CD4-positive, CD25-positive, alpha-beta regulatory T cell (primary cell): Measurements from ENCODE around the gene CPEB1. TPM values are rescaled to one million over a fixed set of nuclear protein-coding genes. Genes with fewer than 3 reads are reported as not detected.

Experiments
- ATAC-seq, 2 donors: fragments of 150-1000 bp; cut with Tn5 transposase; one replicate each; pipeline ENCODE4 v1.10.0; 2021; ENCODE audit warnings: low read depth in 2 of 2, moderate number of reproducible peaks in 2 of 2, moderate library complexity in 1 of 2
- DNase-seq, 3 donors: peaks; one replicate each; pipeline versions ENCODE4 v3.0.0 to v3.0.0-alpha.2; 2012 to 2022; ENCODE audit warnings: mixed read lengths in 1 of 3
- H3K27ac ChIP-seq: one replicate; pipeline ENCODE4 v1.7.0; 2013; ENCODE audit warnings: mild to moderate bottlenecking, low read length; ENCODE audit not compliant: insufficient read depth, poor library complexity, severe bottlenecking
- H3K27me3 ChIP-seq: one replicate; pipeline ENCODE4 v1.7.0; 2013; ENCODE audit warnings: low read length; ENCODE audit not compliant: control insufficient read depth, insufficient read depth
- H3K36me3 ChIP-seq: one replicate; pipeline ENCODE4 v1.7.0; 2013; ENCODE audit warnings: mild to moderate bottlenecking, low read length, moderate library complexity; ENCODE audit not compliant: control insufficient read depth, insufficient read depth
- H3K4me1 ChIP-seq: 2 replicates; pipeline ENCODE4 v1.7.0; 2013; ENCODE audit warnings: mild to moderate bottlenecking, low read length; ENCODE audit not compliant: insufficient read depth, control insufficient read depth, poor library complexity, severe bottlenecking
- H3K4me3 ChIP-seq: one replicate; pipeline ENCODE4 v1.7.0; 2013; ENCODE audit warnings: low read depth, mild to moderate bottlenecking, low read length, moderate library complexity
- H3K9me3 ChIP-seq, 2 experiments: 1 replicate in 1 of 2; 2 replicates in 1 of 2; pipeline ENCODE4 v1.7.0; 2013; ENCODE audit warnings: low read length in 2 of 2, mild to moderate bottlenecking in 1 of 2, moderate library complexity in 1 of 2; ENCODE audit not compliant: control insufficient read depth in 2 of 2
- H3K27ac Mint-ChIP-seq, 3 donors: one replicate each; pipeline ENCODE4 v1.8.0; 2020 to 2022; ENCODE audit warnings: mild to moderate bottlenecking in 3 of 3, mixed read lengths in 3 of 3, moderate library complexity in 2 of 3
- H3K27me3 Mint-ChIP-seq: one replicate; pipeline ENCODE4 v1.8.0; 2022; ENCODE audit warnings: mild to moderate bottlenecking, mixed read lengths
- H3K36me3 Mint-ChIP-seq: one replicate; pipeline ENCODE4 v1.8.0; 2020; ENCODE audit warnings: mixed read lengths
- H3K4me1 Mint-ChIP-seq, 4 donors: one replicate each; pipeline ENCODE4 v1.8.0; 2020 to 2022; ENCODE audit warnings: mixed read lengths in 4 of 4, mild to moderate bottlenecking in 1 of 4
- H3K4me3 Mint-ChIP-seq, 4 donors: one replicate each; pipeline ENCODE4 v1.8.0; 2020 to 2022; ENCODE audit warnings: mild to moderate bottlenecking in 4 of 4, mixed read lengths in 4 of 4, moderate library complexity in 3 of 4
- H3K9me3 Mint-ChIP-seq, 7 donors: one replicate each; pipeline ENCODE4 v1.8.0; 2020 to 2022; ENCODE audit warnings: mixed read lengths in 7 of 7, mild to moderate bottlenecking in 3 of 7, moderate library complexity in 2 of 7
- polyA plus RNA-seq, 4 donors: library from polyadenylated mRNA; unstranded; fragments of 300-500 nt; fragmentation: Illumina TruSeq; gene quantifications; one replicate each; pipeline ENCODE4 v1.2.3, GENCODE V29; 2021
- total RNA-seq: library from RNA; stranded (reverse); gene quantifications from one replicate; pipeline ENCODE4 v1.2.3, GENCODE V29; 2022

Gene CPEB1
- total and polyA plus RNA-seq, 5 donors from 2014 or later: 0.09 to 0.68 (median 0.60) TPM; not detected in 2

GRCh38 chr15:82602195-82602594 is 45.0 kb downstream of the CPEB1 start:
- Histone ChIP-seq H3K9me3 (no peaks in the 10 kb centered on the region), H3K4me3 (no peak overlapping the region), H3K4me1 (no peaks in the 10 kb centered on the region), H3K36me3 (no peaks in the 10 kb centered on the region), H3K27ac (no peak overlapping the region), H3K27me3 (no peaks in the 10 kb centered on the region)
- H3K9me3 Mint-ChIP-seq: peaks cover 0 to 2% (median 0%) of the 10 kb centered on the region in 7 donors
- H3K36me3 Mint-ChIP-seq: no peaks in the 10 kb centered on the region
- no peak overlapping the region for H3K27ac Mint-ChIP-seq
- ATAC-seq: no peak
- DNase-seq: no peak
- no peak overlapping the region for H3K4me3 Mint-ChIP-seq
- peaks cover 30% of the 10 kb centered on the region for H3K27me3 Mint-ChIP-seq
- H3K4me1 Mint-ChIP-seq: no peaks in the 10 kb centered on the region

- Histone ChIP-seq H3K27me3 (no peaks in the 10 kb centered on the region), H3K4me1 (no peaks in the 10 kb centered on the region), H3K36me3 (no peaks in the 10 kb centered on the region), H3K9me3 (no peaks in the 10 kb centered on the region), H3K4me3 (no peak overlapping the region), H3K27ac (no peak overlapping the region)
- H3K4me3 Mint-ChIP-seq: no peak overlapping the region
- DNase-seq (no peak), ATAC-seq (no peak)
- H3K27me3 Mint-ChIP-seq: peaks cover 35% of the 10 kb centered on the region
- H3K4me1 Mint-ChIP-seq: no peaks in the 10 kb centered on the region
- peaks cover 0 to 2% (median 0%) of the 10 kb centered on the region in 7 donors for H3K9me3 Mint-ChIP-seq
- H3K27ac Mint-ChIP-seq: no peak overlapping the region
- H3K36me3 Mint-ChIP-seq: no peaks in the 10 kb centered on the region
Observed at GRCh38 chr15:82599862-82600261, 47.3 kb downstream of the CPEB1 start.

- H3K4me1 ChIP-seq: no peaks in the 10 kb centered on the region
- no peaks in the 10 kb centered on the region for H3K36me3 ChIP-seq
- no peak overlapping the region for H3K27ac Mint-ChIP-seq
- H3K27ac ChIP-seq: no peak overlapping the region
- H3K4me3 Mint-ChIP-seq: no peak overlapping the region
- peaks cover 53% of the 10 kb centered on the region for H3K27me3 Mint-ChIP-seq
- H3K4me3 ChIP-seq: no peak overlapping the region
- H3K4me1 Mint-ChIP-seq: no peaks in the 10 kb centered on the region
- H3K27me3 ChIP-seq: no peaks in the 10 kb centered on the region
- H3K9me3 Mint-ChIP-seq: peaks cover 0 to 2% (median 0%) of the 10 kb centered on the region in 7 donors
- DNase-seq (no peak), ATAC-seq (no peak)
- H3K36me3 Mint-ChIP-seq: no peaks in the 10 kb centered on the region
- no peaks in the 10 kb centered on the region for H3K9me3 ChIP-seq
Observed at GRCh38 chr15:82597815-82598214, 49.3 kb downstream of the CPEB1 start.

- H3K4me3 ChIP-seq: no peak overlapping the region
- Mint-ChIP-seq H3K9me3 (peaks cover 0 to 2% (median 0%) of the 10 kb centered on the region in 7 donors), H3K4me1 (no peaks in the 10 kb centered on the region), H3K27ac (no peak overlapping the region), H3K4me3 (no peak overlapping the region), H3K27me3 (peaks cover 45% of the 10 kb centered on the region), H3K36me3 (no peaks in the 10 kb centered on the region)
- H3K27ac ChIP-seq: no peak overlapping the region
- no peaks in the 10 kb centered on the region for H3K27me3 ChIP-seq
- no peaks in the 10 kb centered on the region for H3K9me3 ChIP-seq
- ATAC-seq (no peak), DNase-seq (no peak)
- H3K36me3 ChIP-seq: no peaks in the 10 kb centered on the region
- H3K4me1 ChIP-seq: no peaks in the 10 kb centered on the region
Observed at GRCh38 chr15:82595766-82596165, 51.4 kb downstream of the CPEB1 start.

DNA sequence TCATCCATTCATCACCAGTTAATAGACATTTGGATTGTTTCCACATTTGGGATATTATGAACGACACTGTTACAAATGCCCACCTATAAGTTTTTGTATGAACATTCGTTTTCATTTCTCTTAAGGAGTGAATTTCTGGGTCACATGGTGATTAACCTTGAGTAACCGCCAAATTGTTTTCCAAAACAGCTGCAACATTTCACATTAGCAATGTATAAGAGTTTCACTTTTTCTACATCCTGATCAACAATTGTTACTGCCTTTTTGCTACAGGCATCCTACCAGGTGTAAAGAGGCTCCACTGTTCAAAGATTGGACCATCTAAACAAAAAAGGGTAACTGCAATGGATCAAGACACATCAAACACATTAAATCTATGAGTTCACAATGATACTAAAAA is 52.0 kb downstream of the CPEB1 start:
- Histone ChIP-seq H3K27me3 (no peaks in the 10 kb centered on the region), H3K4me1 (no peaks in the 10 kb centered on the region), H3K4me3 (no peak overlapping the region), H3K9me3 (no peaks in the 10 kb centered on the region), H3K36me3 (no peaks in the 10 kb centered on the region), H3K27ac (no peak overlapping the region)
- Mint-ChIP-seq H3K9me3 (peaks cover 0 to 2% (median 0%) of the 10 kb centered on the region in 7 donors), H3K4me1 (no peaks in the 10 kb centered on the region), H3K4me3 (no peak overlapping the region), H3K36me3 (no peaks in the 10 kb centered on the region), H3K27me3 (peaks cover 41% of the 10 kb centered on the region), H3K27ac (no peak overlapping the region)
- DNase-seq: no peak
- ATAC-seq: no peak

DNA sequence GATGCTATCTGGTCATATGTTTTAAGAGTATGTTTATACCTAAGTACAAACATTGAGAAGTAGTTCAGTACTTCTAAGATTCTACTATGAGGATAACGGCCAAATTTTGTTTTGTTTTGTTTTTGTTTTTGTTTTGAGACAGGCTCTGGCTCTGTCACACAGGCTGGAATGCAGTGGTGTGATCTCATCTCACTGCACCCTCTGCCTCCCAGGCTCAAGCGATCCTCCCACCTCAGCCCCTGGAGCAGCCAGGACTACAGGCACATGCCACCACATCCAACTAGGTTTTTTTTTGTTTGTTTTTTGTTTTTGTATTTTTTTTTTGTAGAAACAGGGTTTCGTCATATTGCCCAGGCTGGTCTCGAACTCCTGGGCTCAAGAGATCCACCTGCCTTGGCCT is 59.4 kb downstream of the CPEB1 start:
- Histone ChIP-seq H3K4me3 (no peak overlapping the region), H3K27ac (no peak overlapping the region), H3K9me3 (no peaks in the 10 kb centered on the region), H3K36me3 (no peaks in the 10 kb centered on the region), H3K27me3 (peaks cover 5% of the 10 kb centered on the region), H3K4me1 (no peaks in the 10 kb centered on the region)
- Mint-ChIP-seq H3K9me3 (no peaks in the 10 kb centered on the region), H3K4me3 (no peak overlapping the region), H3K27ac (no peak overlapping the region), H3K4me1 (no peaks in the 10 kb centered on the region), H3K36me3 (no peaks in the 10 kb centered on the region), H3K27me3 (peaks cover 33% of the 10 kb centered on the region)
- ATAC-seq (no peak), DNase-seq (no peak)

DNA sequence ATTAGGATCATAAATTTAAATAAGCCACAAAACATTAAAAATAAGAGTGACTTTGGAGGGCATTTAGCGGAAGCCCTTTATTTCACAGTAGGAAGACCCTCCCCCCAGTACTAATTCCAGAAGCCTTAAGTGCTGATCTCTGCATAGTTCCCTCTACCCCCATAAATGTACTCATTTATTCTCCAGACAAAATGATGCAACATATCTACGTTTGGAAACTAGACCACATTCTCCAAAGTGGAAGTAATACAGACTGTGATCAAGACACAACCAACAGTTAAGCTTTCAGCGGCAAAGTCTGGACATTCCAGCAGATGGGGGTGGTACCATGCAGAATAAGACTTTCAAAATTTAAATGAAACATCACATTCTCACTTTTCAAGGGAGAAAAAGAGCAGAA is 62.1 kb downstream of the CPEB1 start:
- Mint-ChIP-seq H3K4me3 (no peak overlapping the region), H3K27me3 (peaks cover 35% of the 10 kb centered on the region), H3K36me3 (no peaks in the 10 kb centered on the region), H3K9me3 (peaks cover 0 to 1% (median 0%) of the 10 kb centered on the region in 7 donors), H3K4me1 (no peaks in the 10 kb centered on the region), H3K27ac (no peak overlapping the region)
- H3K4me3 ChIP-seq: no peak overlapping the region
- peaks cover 5% of the 10 kb centered on the region for H3K27me3 ChIP-seq
- no peaks in the 10 kb centered on the region for H3K4me1 ChIP-seq
- ATAC-seq: no peak
- H3K9me3 ChIP-seq: no peaks in the 10 kb centered on the region
- no peak for DNase-seq
- no peaks in the 10 kb centered on the region for H3K36me3 ChIP-seq
- no peak overlapping the region for H3K27ac ChIP-seq

DNA sequence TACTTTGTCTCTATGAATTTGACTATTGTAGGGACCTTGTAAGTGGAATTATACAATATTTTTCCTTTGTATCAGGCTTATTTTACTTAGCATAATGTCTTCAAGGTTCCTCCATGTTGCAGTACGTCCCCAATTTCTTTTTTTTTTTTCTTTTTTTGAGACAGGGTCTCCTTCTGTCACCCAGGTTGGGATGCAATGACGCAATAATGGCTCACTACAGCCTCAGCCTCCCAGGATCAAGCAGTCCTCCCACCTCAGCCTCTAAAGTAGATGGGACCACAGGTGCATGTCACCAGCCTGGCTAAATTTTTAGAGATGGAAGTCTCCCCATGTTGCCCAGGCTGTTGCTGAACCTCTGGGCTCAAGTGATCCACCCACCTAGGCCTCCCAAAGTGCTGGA is 66.5 kb downstream of the CPEB1 start:
- H3K9me3 Mint-ChIP-seq: peaks cover 0 to 1% (median 0%) of the 10 kb centered on the region in 7 donors
- H3K27ac ChIP-seq: no peak overlapping the region
- H3K36me3 ChIP-seq: no peaks in the 10 kb centered on the region
- ATAC-seq (no peak), DNase-seq (no peak)
- H3K27ac Mint-ChIP-seq: no peak overlapping the region
- no peaks in the 10 kb centered on the region for H3K4me1 ChIP-seq
- H3K4me3 Mint-ChIP-seq: no peak overlapping the region
- H3K27me3 ChIP-seq: peaks cover 2% of the 10 kb centered on the region
- H3K36me3 Mint-ChIP-seq: no peaks in the 10 kb centered on the region
- no peaks in the 10 kb centered on the region for H3K9me3 ChIP-seq
- H3K4me3 ChIP-seq: no peak overlapping the region
- peaks cover 13% of the 10 kb centered on the region for H3K27me3 Mint-ChIP-seq
- H3K4me1 Mint-ChIP-seq: no peaks in the 10 kb centered on the region
